ENCODE results near the gene IPO13. TPM values are rescaled to one million over a fixed set of nuclear protein-coding genes. Genes with fewer than 3 reads are reported as not detected.

Gene IPO13
- total and polyA plus RNA-seq, 4 donors, result 7.3 to 35.4 (median 17.4) TPM

DNA sequence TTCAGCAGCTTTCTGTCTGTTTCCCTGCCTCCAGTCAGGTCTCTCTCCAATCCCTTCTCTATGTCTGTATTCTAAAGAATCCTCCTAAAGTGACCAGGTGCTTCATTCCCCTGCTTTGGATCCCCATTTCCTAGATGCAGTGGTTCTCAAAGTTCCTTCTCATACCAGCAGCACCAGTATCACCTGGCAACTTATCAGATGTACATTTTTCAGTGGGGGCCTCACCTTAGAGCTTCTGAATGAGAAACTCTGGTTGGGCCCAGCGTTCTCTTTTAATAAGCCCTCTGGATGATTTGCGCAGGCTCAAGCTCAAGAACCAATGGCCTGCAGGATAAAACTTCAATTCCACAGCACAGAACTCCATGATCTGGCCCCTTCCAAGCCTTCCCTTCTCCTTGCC lies 38.5 kb upstream of the IPO13 start:
- no peaks in the 10 kb centered on the region for H3K27me3 ChIP-seq (ENCODE audit: control insufficient read depth in 3 of 3, insufficient read depth in 3 of 3, low read length in 2 of 3)
- H3K4me1 ChIP-seq (ENCODE audit: control insufficient read depth in 5 of 5, insufficient read depth in 5 of 5, low read length in 5 of 5), result no peaks in the 10 kb centered on the region
- ATAC-seq (ENCODE audit: insufficient read depth, low FRiP score) (no peak), DNase-seq (no peak)
- WGBS, 2 donors, result 97 to 98% methylated on average over 2 of the region's 2 CpGs
- TF ChIP-seq, protein P1, sequence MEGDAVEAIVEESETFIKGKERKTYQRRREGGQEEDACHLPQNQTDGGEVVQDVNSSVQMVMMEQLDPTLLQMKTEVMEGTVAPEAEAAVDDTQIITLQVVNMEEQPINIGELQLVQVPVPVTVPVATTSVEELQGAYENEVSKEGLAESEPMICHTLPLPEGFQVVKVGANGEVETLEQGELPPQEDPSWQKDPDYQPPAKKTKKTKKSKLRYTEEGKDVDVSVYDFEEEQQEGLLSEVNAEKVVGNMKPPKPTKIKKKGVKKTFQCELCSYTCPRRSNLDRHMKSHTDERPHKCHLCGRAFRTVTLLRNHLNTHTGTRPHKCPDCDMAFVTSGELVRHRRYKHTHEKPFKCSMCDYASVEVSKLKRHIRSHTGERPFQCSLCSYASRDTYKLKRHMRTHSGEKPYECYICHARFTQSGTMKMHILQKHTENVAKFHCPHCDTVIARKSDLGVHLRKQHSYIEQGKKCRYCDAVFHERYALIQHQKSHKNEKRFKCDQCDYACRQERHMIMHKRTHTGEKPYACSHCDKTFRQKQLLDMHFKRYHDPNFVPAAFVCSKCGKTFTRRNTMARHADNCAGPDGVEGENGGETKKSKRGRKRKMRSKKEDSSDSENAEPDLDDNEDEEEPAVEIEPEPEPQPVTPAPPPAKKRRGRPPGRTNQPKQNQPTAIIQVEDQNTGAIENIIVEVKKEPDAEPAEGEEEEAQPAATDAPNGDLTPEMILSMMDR (IDR thresholded peaks at IDR 0.05; ENCODE audit: control extremely low read depth, extremely low read depth), result no peak
- H3K9me3 ChIP-seq (ENCODE audit: control insufficient read depth in 4 of 4, insufficient read depth in 3 of 4, low read length in 3 of 4), result no peaks in the 10 kb centered on the region
- no peak overlapping the region for H3K9ac ChIP-seq (ENCODE audit: insufficient read depth in 1 of 2, low read length in 2 of 2)
- H3K36me3 ChIP-seq (ENCODE audit: control insufficient read depth in 4 of 4, insufficient read depth in 4 of 4, low read length in 4 of 4), result peaks cover 0 to 7% (median 3%) of the 10 kb centered on the region in 4 donors
- no peak overlapping the region for H3K4me3 ChIP-seq
- no peak overlapping the region for H3K27ac ChIP-seq (ENCODE audit: low read depth in 1 of 2, low read length in 1 of 2)

DNA sequence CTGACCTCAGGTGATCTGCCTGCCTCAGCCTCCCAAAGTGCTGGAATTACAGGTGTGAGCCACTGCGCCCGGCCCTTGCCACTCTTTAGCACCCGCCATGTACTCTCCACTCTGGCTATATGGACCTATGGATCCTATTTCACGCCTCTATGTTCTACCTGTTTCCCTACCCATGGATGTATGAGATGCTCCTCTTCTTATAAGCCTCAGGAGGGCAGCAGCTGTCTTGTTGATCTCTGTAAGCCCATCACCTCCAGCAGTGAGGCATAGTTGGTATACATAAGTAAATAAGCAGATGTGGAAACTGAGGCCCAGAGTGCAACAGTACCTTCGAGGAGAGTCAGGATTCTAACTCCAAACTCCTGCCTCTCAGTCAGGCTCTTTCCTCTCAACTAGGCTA lies 37.9 kb upstream of the IPO13 start:
- Histone ChIP-seq H3K4me3 (no peak overlapping the region), H3K4me1 (ENCODE audit: control insufficient read depth in 5 of 5, insufficient read depth in 5 of 5, low read length in 5 of 5) (no peaks in the 10 kb centered on the region), H3K27me3 (ENCODE audit: control insufficient read depth in 3 of 3, insufficient read depth in 3 of 3, low read length in 2 of 3) (no peaks in the 10 kb centered on the region), H3K36me3 (ENCODE audit: control insufficient read depth in 4 of 4, insufficient read depth in 4 of 4, low read length in 4 of 4) (peaks cover 0 to 7% (median 3%) of the 10 kb centered on the region in 4 donors), H3K9ac (ENCODE audit: insufficient read depth in 1 of 2, low read length in 2 of 2) (no peak overlapping the region), H3K27ac (ENCODE audit: low read depth in 1 of 2, low read length in 1 of 2) (no peak overlapping the region), H3K9me3 (ENCODE audit: control insufficient read depth in 4 of 4, insufficient read depth in 3 of 4, low read length in 3 of 4) (no peaks in the 10 kb centered on the region)
- TF ChIP-seq, protein P1 (IDR thresholded peaks at IDR 0.05; ENCODE audit: control extremely low read depth, extremely low read depth), result no peak
- WGBS, 2 donors, result 92 to 95% methylated on average over 5 of the region's 5 CpGs
- DNase-seq (no peak), ATAC-seq (ENCODE audit: insufficient read depth, low FRiP score) (no peak)

DNA sequence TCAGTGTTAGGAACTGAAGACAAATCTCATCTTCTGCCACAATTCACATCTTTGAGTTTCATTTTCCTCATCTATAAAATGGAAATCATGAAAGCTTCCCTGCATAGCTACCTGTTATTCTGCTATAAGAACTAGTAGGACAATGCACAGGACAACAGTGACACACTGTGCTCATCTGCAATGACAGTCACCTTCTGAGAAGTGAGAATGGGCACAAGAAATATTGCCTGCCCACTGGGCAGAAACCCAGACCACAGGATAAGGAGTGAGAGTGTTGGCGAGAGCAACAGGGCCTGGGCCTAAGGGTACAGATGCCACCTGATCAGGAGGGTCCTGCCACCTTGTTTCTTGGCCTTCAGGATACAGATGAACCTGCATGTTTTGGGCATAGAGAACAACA lies 36.4 kb upstream of the IPO13 start:
- no peaks in the 10 kb centered on the region for H3K27me3 ChIP-seq (ENCODE audit: control insufficient read depth in 3 of 3, insufficient read depth in 3 of 3, low read length in 2 of 3)
- 89% methylated on average over 1 of the region's 1 CpG for WGBS, 2 donors
- H3K4me1 ChIP-seq (ENCODE audit: control insufficient read depth in 5 of 5, insufficient read depth in 5 of 5, low read length in 5 of 5), result no peaks in the 10 kb centered on the region
- H3K27ac ChIP-seq (ENCODE audit: low read depth in 1 of 2, low read length in 1 of 2), result no peak overlapping the region
- TF ChIP-seq, protein P1 (IDR thresholded peaks at IDR 0.05; ENCODE audit: control extremely low read depth, extremely low read depth), result no peak
- no peak overlapping the region for H3K4me3 ChIP-seq
- DNase-seq (no peak), ATAC-seq (ENCODE audit: insufficient read depth, low FRiP score) (no peak)
- H3K9ac ChIP-seq (ENCODE audit: insufficient read depth in 1 of 2, low read length in 2 of 2), result no peak overlapping the region
- H3K36me3 ChIP-seq (ENCODE audit: control insufficient read depth in 4 of 4, insufficient read depth in 4 of 4, low read length in 4 of 4), result peaks cover 0 to 7% (median 3%) of the 10 kb centered on the region in 4 donors
- no peaks in the 10 kb centered on the region for H3K9me3 ChIP-seq (ENCODE audit: control insufficient read depth in 4 of 4, insufficient read depth in 3 of 4, low read length in 3 of 4)

DNA sequence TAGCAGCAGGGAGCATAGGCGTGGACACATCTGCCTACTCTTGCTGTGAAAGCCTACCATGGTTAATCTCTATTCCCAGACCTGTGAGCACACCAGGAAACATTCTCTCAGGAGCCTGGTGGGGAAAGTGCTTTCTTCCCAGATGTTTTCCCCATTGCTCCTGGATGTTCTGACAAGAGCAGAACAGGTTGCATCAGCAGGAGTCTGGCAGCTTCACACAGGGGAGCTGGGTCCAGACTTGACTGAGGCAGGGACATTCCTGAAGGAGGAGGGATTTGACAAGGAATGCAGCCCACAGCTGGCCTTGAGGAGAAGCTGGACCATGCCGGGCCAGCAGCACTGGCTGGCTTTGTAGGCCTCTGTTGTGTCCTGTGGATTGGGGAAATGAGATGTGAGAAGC lies 34.1 kb upstream of the IPO13 start:
- ATAC-seq (ENCODE audit: insufficient read depth, low FRiP score), result no peak

More for the DNA sequence above, 34.1 kb upstream of the IPO13 start:
- 74 to 91% methylated on average over 2 of the region's 2 CpGs for WGBS, 2 donors
- no peaks in the 10 kb centered on the region for H3K9me3 ChIP-seq (ENCODE audit: control insufficient read depth in 4 of 4, insufficient read depth in 3 of 4, low read length in 3 of 4)
- no peaks in the 10 kb centered on the region for H3K27me3 ChIP-seq (ENCODE audit: control insufficient read depth in 3 of 3, insufficient read depth in 3 of 3, low read length in 2 of 3)
- peaks cover 0 to 7% (median 3%) of the 10 kb centered on the region in 4 donors for H3K36me3 ChIP-seq (ENCODE audit: control insufficient read depth in 4 of 4, insufficient read depth in 4 of 4, low read length in 4 of 4)
- DNase-seq, result no peak
- TF ChIP-seq, protein P1 (IDR thresholded peaks at IDR 0.05; ENCODE audit: control extremely low read depth, extremely low read depth), result no peak
- H3K4me3 ChIP-seq, result no peak overlapping the region
- H3K4me1 ChIP-seq (ENCODE audit: control insufficient read depth in 5 of 5, insufficient read depth in 5 of 5, low read length in 5 of 5), result no peaks in the 10 kb centered on the region
- H3K9ac ChIP-seq (ENCODE audit: insufficient read depth in 1 of 2, low read length in 2 of 2), result no peak overlapping the region
- no peak overlapping the region for H3K27ac ChIP-seq (ENCODE audit: low read depth in 1 of 2, low read length in 1 of 2)

All from lung (tissue), 12 donors.